Neural progenitor cell (in vitro differentiated cells): Measurements from ENCODE around the gene C3orf70.

Experiments used
- EZH2 ChIP-seq: fragments of 200-600 bp; sonication (generic); IDR thresholded peaks from 2 replicates; pipeline ENCODE4 v1.6.1; 2017; ENCODE audit warnings: antibody characterized with exemption, mild to moderate bottlenecking, moderate library complexity
- TF ChIP-seq, protein P1 (sequence below): fragments of 200-600 bp; sonication (generic); IDR thresholded peaks from 2 replicates; pipeline ENCODE4 v1.5.1; 2017; ENCODE audit warnings: antibody characterized with exemption, mild to moderate bottlenecking

DNA sequence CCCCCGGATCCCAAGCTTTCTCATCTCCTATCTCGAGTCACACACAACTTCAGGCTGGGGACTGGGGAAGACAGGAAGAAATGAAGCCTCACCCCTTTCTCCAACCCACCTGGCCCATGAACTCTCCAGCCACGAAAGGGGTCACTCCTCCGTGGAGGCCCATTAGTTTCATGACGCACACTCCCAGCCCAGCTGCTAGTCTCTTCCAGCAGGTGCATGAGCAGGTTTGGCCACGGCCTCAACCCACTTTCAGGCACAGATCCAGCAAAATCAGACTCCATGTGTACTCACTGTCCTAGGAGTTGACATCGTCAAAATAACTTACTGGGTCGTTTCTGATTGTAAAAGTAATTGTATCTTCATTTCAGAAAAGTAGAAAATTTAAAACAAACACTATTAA lies 76.6 kb downstream of the C3orf70 start:
- TF ChIP-seq, protein P1, sequence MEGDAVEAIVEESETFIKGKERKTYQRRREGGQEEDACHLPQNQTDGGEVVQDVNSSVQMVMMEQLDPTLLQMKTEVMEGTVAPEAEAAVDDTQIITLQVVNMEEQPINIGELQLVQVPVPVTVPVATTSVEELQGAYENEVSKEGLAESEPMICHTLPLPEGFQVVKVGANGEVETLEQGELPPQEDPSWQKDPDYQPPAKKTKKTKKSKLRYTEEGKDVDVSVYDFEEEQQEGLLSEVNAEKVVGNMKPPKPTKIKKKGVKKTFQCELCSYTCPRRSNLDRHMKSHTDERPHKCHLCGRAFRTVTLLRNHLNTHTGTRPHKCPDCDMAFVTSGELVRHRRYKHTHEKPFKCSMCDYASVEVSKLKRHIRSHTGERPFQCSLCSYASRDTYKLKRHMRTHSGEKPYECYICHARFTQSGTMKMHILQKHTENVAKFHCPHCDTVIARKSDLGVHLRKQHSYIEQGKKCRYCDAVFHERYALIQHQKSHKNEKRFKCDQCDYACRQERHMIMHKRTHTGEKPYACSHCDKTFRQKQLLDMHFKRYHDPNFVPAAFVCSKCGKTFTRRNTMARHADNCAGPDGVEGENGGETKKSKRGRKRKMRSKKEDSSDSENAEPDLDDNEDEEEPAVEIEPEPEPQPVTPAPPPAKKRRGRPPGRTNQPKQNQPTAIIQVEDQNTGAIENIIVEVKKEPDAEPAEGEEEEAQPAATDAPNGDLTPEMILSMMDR, result no peak
- no peak for TF ChIP-seq EZH2
